Body of pancreas (tissue), 4 donors: ENCODE data around the gene CMTM5. TPM values are rescaled to one million over a fixed set of nuclear protein-coding genes. Genes with fewer than 3 reads are reported as not detected.

ENCODE experiments used
- ATAC-seq: fragments of 150-250 bp; one replicate; pipeline ENCODE4 v1.9.1; 2016
- DNase-seq, 4 donors: peaks; one replicate each; pipeline ENCODE4 v3.0.0-alpha.2; 2019
- H3K27ac ChIP-seq, 4 donors: fragments of 200-600 bp; sonication (generic); 1 replicate in 3 of 4; 2 replicates in 1 of 4; pipeline versions ENCODE4 v1.5.1 to v1.6.1; 2016 to 2019; ENCODE audit warnings: mild to moderate bottlenecking in 1 of 4, mixed read lengths in 1 of 4, moderate library complexity in 1 of 4
- H3K27me3 ChIP-seq, 2 donors: fragments of 200-600 bp; sonication (generic); one replicate each; pipeline ENCODE4 v1.6.0; 2016; ENCODE audit warnings: mild to moderate bottlenecking in 1 of 2
- H3K36me3 ChIP-seq, 2 donors: fragments of 200-600 bp; sonication (generic); replicated peaks in 1 of 2; 2 replicates each; pipeline ENCODE4 v1.5.1; 2016; ENCODE audit warnings: low read depth in 2 of 2; ENCODE audit not compliant: insufficient read depth in 1 of 2
- H3K4me1 ChIP-seq: fragments of 200-600 bp; sonication (generic); one replicate; pipeline ENCODE4 v1.6.0; 2016
- H3K4me3 ChIP-seq, 2 donors: fragments of 200-600 bp; sonication (generic); 1 replicate in 1 of 2; 2 replicates in 1 of 2; pipeline ENCODE4 v1.5.1; 2016 to 2019
- H3K9me3 ChIP-seq, 3 donors: fragments of 200-600 bp; sonication (generic); 1 replicate in 2 of 3; 2 replicates in 1 of 3; pipeline ENCODE4 v1.5.1; 2016
- POLR2A ChIP-seq, 3 donors: fragments of 450-650 bp; IDR thresholded peaks; one replicate each; pipeline ENCODE4 v1.6.1; 2016; ENCODE audit warnings: antibody characterized with exemption in 3 of 3, mild to moderate bottlenecking in 2 of 3
- WGBS, 2 donors: methylation state at CpG; one replicate each; pipeline ENCODE4 v1.1.5; 2017; 5-methylcytosine and 5-hydroxymethylcytosine counted together
- intact Hi-C: fragments of 100-400 bp; cut with DNase I; formaldehyde crosslinking; loops from one replicate; pipeline ENCODE4 v1.15.1; 2023
- total RNA-seq, 2 donors: library from RNA; depleted of rRNA; stranded (reverse); fragments of >200 nt; gene quantifications; one replicate each; pipeline ENCODE4 v1.1.0, GENCODE V29; 2016
- TF ChIP-seq, protein P1 (sequence below), 7 experiments: fragments of 450-650 bp in 4 of 7; fragments of 200-600 bp in 3 of 7; sonication (generic) in 3 of 7; IDR thresholded peaks; one replicate each; pipeline ENCODE4 v1.5.1; 2016 to 2019; ENCODE audit warnings: antibody characterized with exemption in 7 of 7

CMTM5 gene
- total RNA-seq, 2 donors from 2014 or later = not detected

DNA sequence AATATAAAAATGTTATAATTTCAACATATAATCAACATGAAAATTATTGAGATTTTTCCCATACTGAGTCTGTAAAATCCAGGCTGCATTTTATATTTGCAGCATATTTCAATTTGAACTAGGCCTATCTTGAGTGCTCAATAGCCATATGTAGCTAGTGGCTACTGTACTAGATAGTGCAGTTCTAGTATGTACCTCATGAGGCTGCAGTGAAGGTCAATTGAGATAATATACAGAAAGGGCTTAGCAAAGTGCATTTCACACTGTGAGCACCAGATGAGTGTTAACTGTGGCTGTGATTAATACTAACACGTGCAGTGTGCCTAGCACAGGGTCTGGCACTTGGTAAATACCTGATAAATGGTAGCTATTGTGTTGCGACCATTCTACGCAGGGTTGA lies 18.8 kb upstream of the CMTM5 start:
- Histone ChIP-seq H3K27me3 (no peaks in the 10 kb centered on the region), H3K27ac (no peak overlapping the region), H3K9me3 (no peaks in the 10 kb centered on the region), H3K4me3 (no peak overlapping the region), H3K36me3 (no peaks in the 10 kb centered on the region), H3K4me1 (peaks cover under 1% of the 10 kb centered on the region)
- intact Hi-C loops = no loop called here
- no peak for DNase-seq
- no peak for ATAC-seq
- TF ChIP-seq, protein P1, sequence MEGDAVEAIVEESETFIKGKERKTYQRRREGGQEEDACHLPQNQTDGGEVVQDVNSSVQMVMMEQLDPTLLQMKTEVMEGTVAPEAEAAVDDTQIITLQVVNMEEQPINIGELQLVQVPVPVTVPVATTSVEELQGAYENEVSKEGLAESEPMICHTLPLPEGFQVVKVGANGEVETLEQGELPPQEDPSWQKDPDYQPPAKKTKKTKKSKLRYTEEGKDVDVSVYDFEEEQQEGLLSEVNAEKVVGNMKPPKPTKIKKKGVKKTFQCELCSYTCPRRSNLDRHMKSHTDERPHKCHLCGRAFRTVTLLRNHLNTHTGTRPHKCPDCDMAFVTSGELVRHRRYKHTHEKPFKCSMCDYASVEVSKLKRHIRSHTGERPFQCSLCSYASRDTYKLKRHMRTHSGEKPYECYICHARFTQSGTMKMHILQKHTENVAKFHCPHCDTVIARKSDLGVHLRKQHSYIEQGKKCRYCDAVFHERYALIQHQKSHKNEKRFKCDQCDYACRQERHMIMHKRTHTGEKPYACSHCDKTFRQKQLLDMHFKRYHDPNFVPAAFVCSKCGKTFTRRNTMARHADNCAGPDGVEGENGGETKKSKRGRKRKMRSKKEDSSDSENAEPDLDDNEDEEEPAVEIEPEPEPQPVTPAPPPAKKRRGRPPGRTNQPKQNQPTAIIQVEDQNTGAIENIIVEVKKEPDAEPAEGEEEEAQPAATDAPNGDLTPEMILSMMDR (IDR thresholded peaks at IDR 0.05) = no peak
- TF ChIP-seq POLR2A (IDR thresholded peaks at IDR 0.05) = no peak
- 68 to 71% methylated on average over 3 of the region's 3 CpGs for WGBS, 2 donors

DNA sequence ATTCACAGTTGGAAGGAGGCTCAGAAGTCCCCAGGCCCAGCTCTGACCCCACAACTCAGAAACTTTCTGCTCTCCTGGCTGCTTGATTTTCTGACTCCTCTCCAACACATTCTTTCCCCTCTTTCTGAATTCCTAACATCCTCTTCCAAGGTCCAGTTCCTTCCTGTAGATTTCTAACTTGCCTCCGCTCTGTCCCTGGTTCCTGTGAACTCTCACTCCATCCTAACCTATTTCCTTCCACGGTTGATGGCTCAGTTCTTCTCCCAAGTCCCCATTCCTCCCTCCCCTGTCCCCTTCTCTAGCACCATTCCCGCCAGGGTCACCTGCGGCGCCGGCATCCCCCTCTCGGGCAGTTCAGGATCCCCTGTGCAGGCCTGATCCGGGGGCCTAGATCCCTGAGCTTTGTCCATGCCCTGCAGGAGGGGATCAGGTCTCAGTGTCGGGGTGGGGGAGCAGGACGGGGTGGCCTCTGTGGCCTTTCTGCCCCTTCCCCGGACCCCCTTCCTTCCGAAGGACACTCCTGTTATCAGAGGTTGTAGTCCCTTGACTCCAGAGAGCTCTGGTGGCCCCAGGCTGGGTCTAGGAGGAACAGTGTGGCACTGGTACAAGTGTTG lies 18.2 kb upstream of the CMTM5 start:
- intact Hi-C loops = no loop called here
- Histone ChIP-seq H3K36me3 (no peaks in the 10 kb centered on the region), H3K4me3 (no peak overlapping the region), H3K4me1 (no peaks in the 10 kb centered on the region), H3K27ac (no peak overlapping the region), H3K9me3 (no peaks in the 10 kb centered on the region), H3K27me3 (no peaks in the 10 kb centered on the region)
- WGBS, 2 donors = 83 to 87% methylated on average over 11 to 12 of the region's 12 CpGs
- no peak for DNase-seq
- ATAC-seq = no peak
- TF ChIP-seq POLR2A (IDR thresholded peaks at IDR 0.05) = no peak
- TF ChIP-seq, protein P1 (IDR thresholded peaks at IDR 0.05) = no peak

DNA sequence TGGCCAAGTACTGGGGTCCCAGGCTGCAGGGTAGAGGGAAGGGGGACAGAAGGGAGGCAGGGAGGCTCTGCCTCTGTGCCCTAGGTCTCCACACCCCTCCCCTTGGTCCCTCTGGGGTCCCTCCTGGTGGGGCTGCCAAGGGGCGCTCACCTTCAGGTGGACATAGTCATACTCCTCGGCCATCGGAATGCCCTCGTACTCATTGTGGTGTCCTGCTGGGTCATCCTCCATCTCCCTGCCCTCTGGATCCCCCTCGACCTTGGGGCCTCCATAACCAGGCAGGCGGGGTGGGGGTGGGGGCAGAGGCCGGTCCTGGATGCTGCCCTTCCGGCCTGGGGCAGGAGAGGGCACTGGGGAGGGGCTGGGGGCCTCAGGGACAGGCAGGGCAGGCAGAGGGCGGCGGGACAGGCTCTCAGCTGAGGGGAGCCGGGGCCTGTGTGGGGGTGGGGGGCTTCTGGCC lies 17.6 kb upstream of the CMTM5 start:
- ATAC-seq (no peak), DNase-seq (no peak)
- Histone ChIP-seq H3K4me1 (no peaks in the 10 kb centered on the region), H3K4me3 (no peak overlapping the region), H3K27me3 (peaks cover 0 to 3% of the 10 kb centered on the region in 2 donors), H3K9me3 (no peaks in the 10 kb centered on the region), H3K36me3 (no peaks in the 10 kb centered on the region), H3K27ac (no peak overlapping the region)
- no peak for TF ChIP-seq POLR2A (IDR thresholded peaks at IDR 0.05)
- TF ChIP-seq, protein P1 (IDR thresholded peaks at IDR 0.05) = no peak
- intact Hi-C loops = no loop called here
- 75 to 83% methylated on average over 5 to 11 of the region's 11 CpGs for WGBS, 2 donors

DNA sequence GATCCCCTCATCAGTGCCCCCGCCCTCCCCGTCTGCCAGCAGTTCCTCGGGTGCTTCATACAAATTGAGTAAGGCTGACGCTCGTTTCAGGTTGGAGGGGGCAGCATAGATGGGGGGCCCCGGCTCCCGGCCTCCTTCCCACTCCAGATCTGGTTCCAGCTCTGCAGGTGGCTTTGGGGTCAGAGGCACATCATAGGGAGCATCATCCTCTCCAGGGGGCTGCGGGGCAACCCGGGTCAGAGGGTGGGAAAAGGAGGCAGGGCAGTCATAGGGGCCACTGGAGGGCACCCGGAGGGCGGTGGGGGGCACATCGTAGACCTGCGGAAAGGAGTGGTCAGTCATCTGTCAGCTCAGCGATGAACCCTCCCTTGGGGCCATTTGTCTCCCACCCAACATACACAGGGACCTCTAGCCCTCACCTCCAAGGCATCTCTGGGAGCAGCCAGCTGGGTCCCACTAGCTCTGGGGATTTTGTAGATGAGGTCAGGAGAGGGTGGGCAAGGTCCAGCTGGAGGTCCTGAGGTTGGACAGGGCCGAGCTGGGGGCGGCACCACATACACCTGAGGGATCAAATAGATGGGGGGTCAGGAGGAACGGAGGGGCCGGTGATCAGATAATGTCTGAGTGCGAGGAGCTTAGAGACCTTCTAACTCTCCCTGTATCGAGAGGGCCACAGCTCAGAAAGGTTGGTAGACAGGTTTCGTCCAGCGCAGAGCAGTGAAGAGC lies 17.0 kb upstream of the CMTM5 start:
- no peaks in the 10 kb centered on the region for H3K36me3 ChIP-seq
- H3K27ac ChIP-seq = no peak overlapping the region
- WGBS, 2 donors = 77 to 80% methylated on average over 19 to 22 of the region's 22 CpGs
- DNase-seq (no peak), ATAC-seq (no peak)
- H3K4me1 ChIP-seq = peaks cover 1% of the 10 kb centered on the region
- H3K27me3 ChIP-seq = peaks cover 0 to 8% of the 10 kb centered on the region in 2 donors
- no peak overlapping the region for H3K4me3 ChIP-seq
- intact Hi-C loops = no loop called here
- no peaks in the 10 kb centered on the region for H3K9me3 ChIP-seq
- TF ChIP-seq, protein P1 (IDR thresholded peaks at IDR 0.05) = no peak
- no peak for TF ChIP-seq POLR2A (IDR thresholded peaks at IDR 0.05)
